SHP77 treated with DMSO at 0.1 percent for 48 hours (cell line): ENCODE measurements around the gene GALNT13.

Source experiments
- DNase-seq: peaks from one replicate; lab custom pipeline; 2025; lab: John Stamatoyannopoulos, UW

Gene GALNT13

DNA sequence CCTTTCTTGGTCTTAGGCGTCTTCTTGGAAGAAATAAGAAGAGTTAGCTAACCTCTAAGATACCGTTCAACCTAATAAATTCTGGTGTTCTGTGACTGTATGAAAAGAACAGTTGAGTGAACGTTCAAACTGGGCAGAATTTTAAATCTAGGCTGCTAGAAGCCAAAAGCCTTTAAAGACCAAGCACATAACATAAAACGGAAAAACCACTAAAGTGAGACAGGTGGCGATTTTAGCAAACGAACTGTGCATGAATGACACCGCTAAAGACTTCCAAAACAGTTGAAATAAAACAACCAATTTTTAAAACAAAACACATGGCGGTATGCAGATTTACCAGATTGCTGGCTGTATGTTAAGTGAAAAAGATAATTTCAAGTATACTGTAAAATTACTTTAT lies 73.1 kb downstream of the GALNT13 start:
- DNase-seq: no peak

GRCh38 chr2:153946036-153946435 lies 74.3 kb downstream of the GALNT13 start:
- no peak for DNase-seq

- no peak for DNase-seq
Observed at GRCh38 chr2:153953761-153954160, 82.0 kb downstream of the GALNT13 start.

DNA sequence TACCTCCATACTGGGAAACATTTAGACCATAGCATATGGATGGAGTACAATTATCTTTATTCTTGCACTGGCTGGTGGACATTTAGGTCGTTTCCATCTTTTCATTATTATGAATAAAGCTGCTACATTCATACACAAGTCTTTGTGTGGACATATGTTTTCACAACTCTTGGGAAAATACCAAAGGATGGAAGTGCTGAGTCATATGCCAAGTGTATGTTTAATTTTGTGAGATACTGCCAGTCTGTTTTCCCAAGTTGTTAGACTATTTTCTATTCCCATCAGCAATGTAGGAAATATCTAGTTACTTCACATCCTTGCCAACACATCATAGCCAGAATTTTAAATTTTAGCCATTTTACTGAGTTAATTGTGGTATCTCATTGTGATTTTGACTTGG lies 91.5 kb downstream of the GALNT13 start:
- DNase-seq: no peak

GRCh38 chr2:153967248-153967973 lies 95.7 kb downstream of the GALNT13 start:
- DNase-seq: no peak

DNA sequence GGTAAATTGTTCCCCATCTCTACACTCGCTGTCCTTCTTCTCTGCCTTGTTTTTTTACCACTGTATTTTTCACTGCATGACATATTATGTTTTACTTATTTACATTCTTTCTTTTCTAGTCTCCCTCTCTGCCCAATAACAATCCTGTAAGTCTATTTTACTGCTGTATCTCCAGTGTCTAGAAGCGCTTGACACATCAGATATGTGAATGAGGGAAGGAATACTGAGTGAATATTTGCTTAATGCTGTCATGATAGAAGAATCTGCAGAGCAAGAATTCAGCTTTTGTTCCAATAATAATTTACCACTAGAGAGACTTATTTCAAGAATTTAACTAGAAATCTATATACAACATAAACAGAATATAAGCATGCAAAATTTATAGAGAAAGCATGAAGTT lies 99.5 kb downstream of the GALNT13 start:
- no peak for DNase-seq

DNA sequence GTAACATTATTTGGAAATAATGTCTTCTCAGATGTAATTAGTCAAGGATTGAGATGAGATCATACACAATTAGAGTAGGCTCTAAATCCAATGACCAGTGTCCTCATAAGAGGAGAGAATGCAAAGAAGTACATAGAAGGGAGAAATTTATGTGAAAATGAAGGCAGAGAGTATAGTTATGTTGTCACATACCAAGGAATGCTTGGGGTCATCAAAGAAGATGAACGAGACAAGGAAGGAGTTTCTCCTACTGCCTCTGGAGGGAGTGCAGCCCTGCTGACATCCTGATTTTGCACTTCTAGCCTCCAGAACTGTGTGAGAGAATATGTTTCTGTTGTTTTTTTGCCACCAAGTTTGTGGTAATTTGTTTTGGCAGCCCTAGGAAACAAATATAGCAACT lies 100.1 kb downstream of the GALNT13 start:
- DNase-seq: no peak

DNA sequence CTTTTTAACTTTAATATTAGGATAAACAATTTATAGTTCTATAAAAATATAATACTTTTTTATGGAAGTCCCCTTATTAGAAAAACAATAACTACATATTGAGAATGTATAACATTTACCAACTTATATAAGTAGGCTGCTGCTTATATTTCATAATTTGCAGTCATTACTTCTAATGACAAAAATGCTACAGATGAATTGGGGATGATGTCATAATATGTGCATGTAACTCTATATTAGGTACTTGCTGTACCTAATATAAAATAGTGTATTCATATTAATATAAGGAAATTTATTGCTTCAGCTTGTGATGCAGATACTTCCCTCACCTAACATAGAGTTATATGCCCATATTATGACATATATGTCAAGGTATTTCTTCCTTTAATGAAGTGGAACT lies 100.7 kb downstream of the GALNT13 start:
- no peak for DNase-seq

- no peak for DNase-seq
Observed at GRCh38 chr2:153986488-153987229, 114.9 kb downstream of the GALNT13 start.

DNA sequence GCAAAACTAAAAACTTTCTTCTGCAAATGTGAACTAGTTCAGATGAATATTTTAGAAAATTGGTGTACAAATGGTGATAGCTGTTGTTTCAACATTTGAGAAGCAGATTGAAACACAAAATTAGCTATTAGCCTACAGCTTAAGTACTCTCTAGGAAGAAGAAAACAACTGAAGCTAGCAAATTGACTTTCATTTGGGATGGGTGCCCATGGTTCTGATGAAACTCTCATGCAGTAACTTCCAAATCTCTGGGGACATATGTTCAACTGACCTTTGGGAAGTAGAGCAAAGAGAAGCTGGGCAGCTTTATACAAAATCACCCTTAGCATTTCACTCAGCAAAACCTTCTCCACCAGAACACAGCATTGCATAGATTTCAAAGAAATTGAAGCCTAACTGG lies 119.0 kb downstream of the GALNT13 start:
- DNase-seq: no peak

DNA sequence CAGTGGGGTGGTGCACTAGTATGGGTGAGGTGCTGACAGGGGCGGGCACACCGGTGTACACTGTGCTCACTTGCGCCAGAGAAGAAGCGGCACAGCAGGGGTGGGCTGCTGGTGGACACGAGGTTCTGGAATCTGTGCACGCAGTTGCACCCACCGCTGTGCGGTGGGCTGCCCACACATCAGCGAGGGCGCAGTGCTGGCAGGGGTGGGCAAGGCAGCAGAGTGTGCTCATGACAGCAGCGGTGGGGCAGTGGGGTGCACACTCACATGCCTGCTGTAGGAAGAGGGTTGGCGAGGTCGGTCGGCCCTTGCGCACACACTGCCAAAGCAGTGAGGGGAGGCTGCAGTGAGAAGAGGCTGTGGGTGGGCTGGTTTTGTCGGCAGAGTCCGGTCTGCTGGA lies 141.8 kb downstream of the GALNT13 start:
- DNase-seq: no peak

GRCh38 chr2:154015233-154015632 lies 143.5 kb downstream of the GALNT13 start:
- DNase-seq: no peak

GRCh38 chr2:154029504-154029903 lies 157.8 kb downstream of the GALNT13 start:
- no peak for DNase-seq

- DNase-seq: no peak
Observed at GRCh38 chr2:154032220-154032619, 160.5 kb downstream of the GALNT13 start.

- no peak for DNase-seq
Observed at GRCh38 chr2:154046493-154046892, 174.8 kb downstream of the GALNT13 start.

DNA sequence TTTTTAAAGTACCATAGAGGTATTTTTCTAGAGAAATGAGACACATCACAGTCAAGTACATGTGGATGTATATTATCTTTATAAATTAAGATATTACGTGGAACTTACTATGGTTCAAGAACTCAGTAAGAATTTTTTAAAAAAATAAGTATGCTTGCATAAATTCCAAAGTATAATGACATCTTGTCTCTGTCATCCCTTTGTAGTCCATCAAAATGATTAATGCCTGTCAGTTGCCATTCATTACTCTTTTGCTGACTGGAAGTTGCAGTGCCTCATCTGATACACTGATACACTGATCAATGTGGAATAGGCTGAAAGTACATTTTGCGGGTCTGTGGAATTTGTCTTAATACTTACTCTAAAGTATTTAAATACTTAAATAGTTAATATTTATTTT lies 177.2 kb downstream of the GALNT13 start:
- DNase-seq: no peak

DNA sequence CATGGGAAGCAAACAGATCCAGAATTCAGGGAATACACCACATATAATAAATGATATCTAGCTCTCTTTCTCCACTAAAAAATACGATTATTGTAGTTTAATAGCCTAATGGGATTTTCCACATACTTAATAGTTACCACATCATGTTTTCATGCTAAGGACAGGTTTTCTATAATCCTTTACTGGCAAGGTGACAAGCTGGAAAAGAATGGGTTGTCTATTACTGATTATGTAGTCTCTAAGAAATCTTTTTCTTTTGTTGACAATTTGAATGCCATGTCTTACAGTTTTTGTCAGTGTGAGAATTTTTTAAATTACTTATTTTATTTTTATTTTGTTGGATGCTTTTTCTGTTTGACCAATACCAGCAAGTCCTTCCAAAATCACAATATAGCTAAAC lies 177.8 kb downstream of the GALNT13 start:
- DNase-seq: no peak

- DNase-seq: no peak
Observed at GRCh38 chr2:154067124-154067523, 195.4 kb downstream of the GALNT13 start.

DNA sequence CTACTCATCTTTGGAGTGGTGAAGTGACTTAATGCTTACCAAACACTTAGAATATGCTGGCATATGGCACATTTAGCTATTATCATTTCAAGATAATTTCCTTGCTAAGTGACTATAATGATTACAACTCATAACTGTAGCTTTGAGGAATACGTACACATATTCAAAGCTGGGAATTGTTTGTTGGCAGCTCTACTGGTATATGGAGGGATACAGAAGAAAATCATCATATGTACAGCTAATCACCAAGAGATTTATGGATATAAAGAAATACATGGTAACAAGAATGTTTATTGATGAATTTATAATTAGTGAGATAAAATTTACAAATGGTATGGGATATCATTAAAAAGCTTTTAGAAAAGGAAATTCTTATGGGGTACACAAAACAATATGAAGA lies 207.2 kb downstream of the GALNT13 start:
- DNase-seq: no peak

DNA sequence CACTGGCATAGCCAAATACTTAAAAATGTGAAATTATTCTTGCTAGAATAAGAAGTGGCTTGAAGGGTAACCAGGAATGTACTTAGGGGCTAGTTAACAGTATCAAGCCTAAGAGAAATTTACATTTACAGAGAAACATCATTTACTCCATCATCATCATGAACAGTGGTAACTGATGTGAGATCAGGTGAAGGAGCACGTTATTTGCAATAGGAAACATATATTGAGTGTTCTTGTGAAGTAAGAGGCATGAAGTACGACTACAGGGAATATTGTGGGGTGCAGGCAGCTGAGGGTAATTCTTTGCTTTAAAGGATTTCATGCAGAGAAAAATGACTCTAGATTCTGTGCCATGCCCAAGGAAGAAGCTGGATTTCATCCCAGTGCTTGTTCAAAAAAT lies 220.8 kb downstream of the GALNT13 start:
- DNase-seq: no peak

DNA sequence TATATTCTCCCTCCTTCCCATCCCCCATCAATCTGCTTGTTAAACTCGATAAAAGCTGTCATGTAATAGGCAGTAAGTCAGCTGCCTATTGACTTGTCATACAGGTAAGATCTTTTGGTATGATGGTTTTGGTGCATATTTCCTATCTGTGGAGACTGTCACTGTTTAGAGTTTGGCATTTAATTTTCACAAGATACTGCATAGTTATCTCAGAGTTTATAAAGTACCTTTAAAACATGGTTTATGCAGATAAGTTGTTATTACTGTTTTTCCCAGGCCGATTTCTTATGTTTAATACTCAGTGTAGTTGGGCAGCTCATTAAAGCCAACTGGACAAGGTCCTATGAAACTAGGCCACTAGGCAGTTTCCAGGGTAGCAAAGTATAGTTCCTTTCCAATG lies 222.1 kb downstream of the GALNT13 start:
- DNase-seq: no peak

DNA sequence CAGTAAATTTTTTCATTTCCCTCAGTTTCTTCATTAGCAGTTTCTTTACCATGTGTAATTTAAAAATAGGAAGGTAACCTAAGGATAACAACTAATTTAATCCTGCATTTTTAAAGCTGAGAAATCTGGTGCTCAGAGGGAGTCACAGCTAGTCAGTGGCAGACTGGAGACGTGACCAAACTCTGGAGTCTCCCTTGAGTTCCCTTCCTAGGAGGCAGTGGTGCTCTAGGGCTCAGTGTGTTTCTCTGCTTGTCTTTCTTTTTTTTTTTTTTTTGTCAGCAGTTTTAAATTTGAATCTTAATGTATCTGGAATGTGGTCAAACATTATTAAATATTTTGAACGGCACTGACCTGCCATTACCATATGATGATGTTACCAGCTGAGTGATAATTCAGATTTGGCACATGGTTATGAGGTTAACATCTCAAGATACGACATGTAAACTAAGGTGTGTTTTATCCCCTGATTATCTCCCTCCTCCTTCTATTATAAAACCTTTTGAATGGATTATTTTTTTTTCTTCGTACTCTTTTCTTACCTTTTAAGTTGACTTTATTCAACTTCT lies 226.2 kb downstream of the GALNT13 start:
- DNase-seq: no peak

DNA sequence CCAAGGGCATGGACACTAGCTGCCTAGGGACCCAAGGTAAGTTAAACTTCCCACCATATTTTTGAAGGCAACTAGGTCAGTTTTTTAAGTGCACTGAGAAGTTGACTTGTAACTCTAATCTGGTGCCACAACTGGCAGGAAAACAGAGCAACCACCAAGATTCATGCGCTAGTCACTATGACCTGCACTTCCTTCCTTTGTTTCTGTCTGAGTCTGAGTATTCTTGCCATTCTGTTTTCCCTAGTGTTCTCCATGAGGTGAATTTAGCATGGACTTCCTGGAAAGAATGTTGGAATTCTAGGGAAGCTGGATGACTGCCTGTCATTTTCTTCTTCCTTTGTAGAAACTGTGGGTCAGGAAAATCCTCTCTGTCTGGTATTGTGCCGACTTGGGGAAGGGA lies 249.0 kb downstream of the GALNT13 start:
- DNase-seq: no peak
